Endometrial microvascular endothelial cells (primary cell): ENCODE data around the gene IDI1. TPM values are rescaled to one million over a fixed set of nuclear protein-coding genes. Genes with fewer than 3 reads are reported as not detected.

Experiments used
- in situ Hi-C: cut with HindIII; loops from 2 replicates; pipeline ENCODE4 v1.10.0; 2017; ENCODE audit warnings: low sequenced_read_pairs, low pct_unique_long_range_greater_than_20kb; ENCODE audit errors: inconsistent ontology term
- total RNA-seq: library from RNA; depleted of rRNA; stranded (reverse); fragments of >200 nt; gene quantifications from one replicate; pipeline ENCODE4 v1.2.3, GENCODE V29; 2015; ENCODE audit errors: inconsistent ontology term

Gene IDI1
- total RNA-seq, 1 donor from 2014 or later = 34.8 TPM

DNA sequence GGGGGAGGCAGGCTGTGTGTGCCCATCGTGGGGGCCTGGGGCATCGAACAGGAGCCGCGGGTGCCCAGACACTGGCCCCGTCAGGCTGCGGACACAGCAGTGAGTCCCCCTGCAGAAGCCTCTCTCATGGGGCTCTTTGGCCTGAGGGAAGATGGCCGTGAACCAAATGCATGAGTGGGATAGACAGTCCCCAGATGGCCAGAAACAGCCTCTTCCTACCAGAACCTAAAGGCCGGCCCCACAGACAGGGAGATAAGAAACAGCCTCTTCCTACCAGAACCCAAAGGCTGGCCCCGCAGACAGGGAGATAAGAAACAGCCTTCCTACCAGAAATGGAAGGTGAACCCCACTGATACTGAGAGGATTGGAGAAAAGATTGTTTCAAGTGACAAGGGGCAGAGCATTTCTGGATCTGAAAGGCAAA lies 39.8 kb downstream of the IDI1 start:
- in situ Hi-C loops = no loop called here

- in situ Hi-C loops = no loop called here
Measured at GRCh38 chr10:1007583-1007982, 41.3 kb downstream of the IDI1 start.

DNA sequence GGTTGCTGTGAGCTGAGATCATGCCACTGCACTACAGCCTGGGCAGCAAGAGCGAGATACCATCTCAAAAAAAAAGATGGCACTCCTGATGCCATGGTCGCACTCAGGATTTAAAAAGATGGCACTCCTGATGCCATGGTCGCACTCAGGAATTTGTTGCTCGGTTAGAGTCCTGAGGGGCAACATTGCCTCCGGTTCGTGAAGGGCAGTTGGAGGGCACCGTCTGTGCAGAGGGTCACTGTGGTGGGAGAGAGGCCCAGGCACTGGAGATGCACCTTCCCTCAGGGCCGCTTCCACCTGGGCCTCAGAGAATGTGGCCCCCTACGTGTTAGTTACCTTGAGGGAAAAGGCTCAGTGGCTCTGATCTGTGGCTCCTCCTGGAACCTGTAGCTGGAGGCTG lies 42.3 kb downstream of the IDI1 start:
- in situ Hi-C loops = no loop called here

DNA sequence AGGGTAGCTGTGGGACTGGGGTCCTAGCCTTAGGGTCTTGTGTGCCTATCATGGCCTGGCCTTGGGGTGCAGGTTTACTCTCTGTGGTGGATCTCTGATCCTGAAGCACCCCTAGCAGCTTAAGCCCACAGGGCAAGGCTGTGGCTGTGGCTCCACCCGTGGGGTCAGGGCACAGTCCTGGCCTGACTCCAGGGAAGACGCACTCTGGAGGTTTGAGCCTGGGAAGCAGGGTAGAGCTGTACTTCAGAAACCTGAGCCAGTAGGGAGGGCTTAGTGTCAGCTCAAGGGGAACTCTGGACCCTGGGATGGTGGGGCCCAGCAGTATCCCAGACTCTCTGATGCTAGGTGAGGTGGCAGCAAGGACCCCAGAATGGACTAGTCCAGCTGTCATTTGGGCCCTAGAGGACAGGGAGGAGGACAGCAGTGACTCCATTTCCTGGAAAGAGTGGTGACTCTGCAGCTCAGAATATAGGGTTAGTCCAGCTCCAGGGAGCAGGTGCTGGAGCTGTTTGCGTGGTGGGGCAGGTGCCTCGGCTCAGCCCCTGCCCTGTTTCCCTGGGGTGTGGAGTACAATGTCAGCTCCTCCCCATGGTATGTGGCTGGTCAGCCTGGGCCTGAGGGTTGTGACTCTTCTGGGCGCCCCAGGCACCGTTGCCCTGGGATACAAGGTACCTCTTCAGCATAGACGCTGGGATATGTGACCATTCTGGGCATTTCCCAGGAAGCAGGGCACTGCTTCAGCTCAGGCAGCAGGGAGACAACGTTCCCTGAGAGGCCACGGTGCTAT lies 44.8 kb downstream of the IDI1 start:
- in situ Hi-C loops = no loop called here

DNA sequence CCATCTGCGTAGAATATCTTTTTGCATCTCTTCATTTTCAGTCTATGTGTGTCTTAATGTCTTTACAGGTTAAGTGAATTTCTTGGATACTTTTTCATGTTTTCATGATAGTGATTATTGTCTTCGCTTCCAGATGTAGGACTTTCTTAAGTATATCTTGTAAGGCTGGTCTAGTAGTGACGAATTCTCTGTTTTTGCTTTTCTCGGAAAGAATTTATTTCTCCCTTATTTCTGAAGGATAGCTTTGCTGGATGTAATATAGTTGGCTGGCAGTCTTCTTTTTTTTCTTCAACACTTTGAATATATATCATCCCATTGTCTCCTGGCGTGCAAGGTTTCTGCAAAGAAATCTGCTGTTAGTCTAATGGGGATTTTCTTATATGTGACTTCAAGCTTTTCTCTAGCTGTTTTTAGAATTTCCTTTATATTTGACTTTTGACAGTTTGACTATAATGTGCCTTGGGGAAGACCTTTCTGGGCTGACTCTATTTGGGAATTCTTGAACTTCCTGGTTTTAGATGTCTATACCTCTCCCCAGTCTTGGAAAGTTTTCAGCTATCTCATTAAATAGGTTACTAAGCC lies 46.4 kb downstream of the IDI1 start:
- in situ Hi-C loops = no loop called here

GRCh38 chr10:997266-998022 lies 51.5 kb downstream of the IDI1 start:
- in situ Hi-C loops = no loop called here

- in situ Hi-C loops = no loop called here
Measured at GRCh38 chr10:996031-996430, 52.9 kb downstream of the IDI1 start.

DNA sequence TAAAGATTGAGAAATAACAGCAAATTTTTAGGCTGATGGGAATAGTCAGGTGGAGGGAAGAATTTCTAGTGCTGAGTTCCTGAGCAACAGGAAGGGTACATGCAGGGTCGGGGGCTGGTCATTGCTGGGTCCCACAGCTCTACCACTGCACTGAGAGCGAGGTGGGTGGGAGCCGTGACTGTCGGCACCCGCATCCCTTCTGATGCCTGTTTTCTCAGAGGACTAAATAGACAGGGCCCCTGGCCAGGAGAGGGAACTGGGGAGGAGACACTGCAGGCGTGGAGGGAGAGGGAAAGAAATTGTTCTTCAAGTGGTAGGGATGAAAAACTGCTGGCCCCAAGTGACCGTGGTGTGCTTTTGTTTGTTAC lies 53.4 kb downstream of the IDI1 start:
- in situ Hi-C loops = no loop called here

GRCh38 chr10:994836-995558 lies 53.9 kb downstream of the IDI1 start:
- in situ Hi-C loops = no loop called here

- in situ Hi-C loops = no loop called here
Measured at GRCh38 chr10:992871-993270, 56.0 kb downstream of the IDI1 start.

DNA sequence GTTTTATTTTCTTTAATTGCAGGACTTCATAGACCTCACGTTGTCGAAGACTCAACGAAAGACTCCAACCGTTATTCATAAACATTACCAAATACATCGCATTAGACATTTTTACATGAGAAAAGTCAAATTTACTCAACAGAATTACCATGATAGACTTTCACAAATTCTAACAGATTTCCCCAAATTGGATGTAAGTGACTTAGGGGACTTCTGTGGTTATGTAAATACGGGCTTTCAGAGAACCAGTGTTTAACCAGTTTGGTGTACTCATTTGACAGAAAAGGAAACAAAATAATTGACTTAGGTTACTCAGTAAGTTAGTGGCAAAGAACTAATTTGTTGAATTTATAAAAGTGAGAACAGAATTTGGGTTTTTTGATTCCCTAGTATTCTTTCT lies 56.5 kb downstream of the IDI1 start:
- in situ Hi-C loops = no loop called here

- in situ Hi-C loops = no loop called here
Measured at GRCh38 chr10:990808-991207, 58.1 kb downstream of the IDI1 start.

Other genes with a start within 250 kb of the IDI1 start
- 31.8 TPM for gene LARP4B, start 117.4 kb downstream of the IDI1 start, total RNA-seq
- 24.8 TPM for gene GTPBP4, start 60.7 kb downstream of the IDI1 start, total RNA-seq
- not detected for gene IDI2, start 23.3 kb downstream of the IDI1 start, total RNA-seq
- gene WDR37, start 7.3 kb upstream of the IDI1 start, total RNA-seq = 8.6 TPM